Pulmonary artery endothelial cell (primary cell): ENCODE results near the gene NRSN1. TPM values are rescaled to one million over a fixed set of nuclear protein-coding genes. Genes with fewer than 3 reads are reported as not detected.

Source experiments
- total RNA-seq: library from RNA; depleted of rRNA; stranded (reverse); fragments of >200 nt; gene quantifications from 2 replicates; pipeline ENCODE4 v1.2.3, GENCODE V29; 2014

The NRSN1 gene
- total RNA-seq, 1 donor from 2014 or later, result not detected

Other genes with a start within 250 kb of the NRSN1 start
- gene DCDC2, start 231.8 kb downstream of the NRSN1 start, total RNA-seq, result not detected in 2 replicates